ENCODE data around the gene AIG1.

DNA sequence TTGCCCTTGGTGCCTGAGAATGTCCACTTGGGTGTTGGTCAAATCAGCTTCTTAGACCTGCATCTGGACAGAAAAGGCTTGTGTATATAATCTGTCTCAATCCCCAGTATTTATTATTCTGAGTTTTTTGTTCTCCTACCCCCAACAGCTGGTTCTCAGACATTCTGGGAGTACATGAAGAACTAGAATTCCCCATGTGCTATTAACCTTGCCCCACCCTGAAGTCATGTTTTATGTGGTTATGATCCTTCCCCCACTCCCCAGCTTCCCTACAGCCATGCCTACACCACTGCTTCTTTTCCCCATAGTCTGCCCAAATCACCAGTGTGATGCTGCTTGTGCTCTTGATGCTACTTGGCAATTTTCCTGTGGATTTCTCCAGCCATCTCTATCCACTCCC, 232.8 kb downstream of the AIG1 start:
- TF ChIP-seq, protein P1, sequence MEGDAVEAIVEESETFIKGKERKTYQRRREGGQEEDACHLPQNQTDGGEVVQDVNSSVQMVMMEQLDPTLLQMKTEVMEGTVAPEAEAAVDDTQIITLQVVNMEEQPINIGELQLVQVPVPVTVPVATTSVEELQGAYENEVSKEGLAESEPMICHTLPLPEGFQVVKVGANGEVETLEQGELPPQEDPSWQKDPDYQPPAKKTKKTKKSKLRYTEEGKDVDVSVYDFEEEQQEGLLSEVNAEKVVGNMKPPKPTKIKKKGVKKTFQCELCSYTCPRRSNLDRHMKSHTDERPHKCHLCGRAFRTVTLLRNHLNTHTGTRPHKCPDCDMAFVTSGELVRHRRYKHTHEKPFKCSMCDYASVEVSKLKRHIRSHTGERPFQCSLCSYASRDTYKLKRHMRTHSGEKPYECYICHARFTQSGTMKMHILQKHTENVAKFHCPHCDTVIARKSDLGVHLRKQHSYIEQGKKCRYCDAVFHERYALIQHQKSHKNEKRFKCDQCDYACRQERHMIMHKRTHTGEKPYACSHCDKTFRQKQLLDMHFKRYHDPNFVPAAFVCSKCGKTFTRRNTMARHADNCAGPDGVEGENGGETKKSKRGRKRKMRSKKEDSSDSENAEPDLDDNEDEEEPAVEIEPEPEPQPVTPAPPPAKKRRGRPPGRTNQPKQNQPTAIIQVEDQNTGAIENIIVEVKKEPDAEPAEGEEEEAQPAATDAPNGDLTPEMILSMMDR (IDR thresholded peaks at IDR 0.05; ENCODE audit: poor library complexity), result no peak
- TF ChIP-seq EZH2phosphoT487 (IDR thresholded peaks at IDR 0.05; ENCODE audit: low read depth, severe bottlenecking, unreplicated experiment) (no peak), EZH2 (IDR thresholded peaks at IDR 0.05; ENCODE audit: borderline replicate concordance) (no peak)

Measured in hepatocyte (in vitro differentiated cells).